GM23338 (cell line): ENCODE results near the gene SFSWAP. TPM values are rescaled to one million over a fixed set of nuclear protein-coding genes. Genes with fewer than 3 reads are reported as not detected.

Experiments used
- ATAC-seq: fragments of 200-7000 bp; cut with Tn5 transposase; 3 replicates; pipeline ENCODE4 v1.9.1; 2020
- DNase-seq: peaks from one replicate; pipeline ENCODE4 v3.0.0-alpha.2; 2015; ENCODE audit warnings: low spot score
- H2AFZ ChIP-seq: fragments of 200-600 bp; sonication (generic); 2 replicates; pipeline ENCODE4 v1.8.0; 2016; ENCODE audit warnings: antibody characterized with exemption, mild to moderate bottlenecking, moderate library complexity
- H3F3A ChIP-seq: fragments of 200-600 bp; sonication (generic); replicated peaks from 2 replicates; pipeline ENCODE4 v1.8.0; 2017; ENCODE audit warnings: antibody characterized with exemption, mixed run types, low read depth
- H3K27ac ChIP-seq: fragments of 200-600 bp; sonication (generic); 2 replicates; pipeline ENCODE4 v1.6.1; 2016; ENCODE audit warnings: low read depth
- H3K27me3 ChIP-seq: fragments of 200-600 bp; sonication (generic); 2 replicates; pipeline ENCODE4 v1.8.0; 2016; ENCODE audit warnings: mild to moderate bottlenecking, mixed run types, moderate library complexity; ENCODE audit not compliant: insufficient read depth
- H3K36me3 ChIP-seq: fragments of 200-600 bp; sonication (generic); 2 replicates; pipeline ENCODE4 v1.8.0; 2016; ENCODE audit warnings: mild to moderate bottlenecking; ENCODE audit not compliant: insufficient read depth
- H3K4me1 ChIP-seq: fragments of 200-600 bp; sonication (generic); 2 replicates; pipeline ENCODE4 v1.8.0; 2016; ENCODE audit warnings: mild to moderate bottlenecking, moderate library complexity; ENCODE audit not compliant: insufficient read depth
- H3K4me2 ChIP-seq: fragments of 200-600 bp; sonication (generic); 2 replicates; pipeline ENCODE4 v1.7.1; 2017; ENCODE audit warnings: mixed run types
- H3K4me3 ChIP-seq: fragments of 200-600 bp; sonication (generic); 2 replicates; pipeline ENCODE4 v1.6.1; 2016; ENCODE audit warnings: mixed run types
- H3K79me2 ChIP-seq: fragments of 200-600 bp; sonication (generic); replicated peaks from 2 replicates; pipeline ENCODE4 v1.8.0; 2017; ENCODE audit warnings: mild to moderate bottlenecking; ENCODE audit not compliant: insufficient read depth
- H3K9me2 ChIP-seq: fragments of 200-600 bp; sonication (generic); 2 replicates; pipeline ENCODE4 v1.8.0; 2017; ENCODE audit not compliant: insufficient read depth
- H4K20me1 ChIP-seq: fragments of 200-600 bp; sonication (generic); replicated peaks from 2 replicates; pipeline ENCODE4 v1.8.0; 2017; ENCODE audit warnings: mild to moderate bottlenecking; ENCODE audit not compliant: insufficient read depth
- H3K27ac Mint-ChIP-seq: 2 replicates; pipeline ENCODE4 v1.8.0; 2020; ENCODE audit warnings: inconsistent platforms, mild to moderate bottlenecking, moderate library complexity, mixed read lengths
- H3K27me3 Mint-ChIP-seq: 3 replicates; pipeline ENCODE4 v1.8.0; 2022; ENCODE audit warnings: low read depth, mild to moderate bottlenecking, moderate library complexity, mixed read lengths, inconsistent platforms; ENCODE audit not compliant: insufficient read depth, poor library complexity
- H3K36me3 Mint-ChIP-seq: 3 replicates; pipeline ENCODE4 v1.8.0; 2021; ENCODE audit warnings: low read depth, mild to moderate bottlenecking, inconsistent platforms, moderate library complexity, mixed read lengths
- H3K4me1 Mint-ChIP-seq: 3 replicates; pipeline ENCODE4 v1.8.0; 2020; ENCODE audit warnings: mild to moderate bottlenecking, inconsistent platforms, mixed read lengths
- H3K4me3 Mint-ChIP-seq: 3 replicates; pipeline ENCODE4 v1.8.0; 2021; ENCODE audit warnings: moderate library complexity, mild to moderate bottlenecking, inconsistent platforms, mixed read lengths
- H3K9me3 Mint-ChIP-seq: 3 replicates; pipeline ENCODE4 v1.8.0; 2020; ENCODE audit warnings: moderate library complexity, mild to moderate bottlenecking, inconsistent platforms, mixed read lengths
- CREB1 ChIP-seq: fragments of 250-450 bp; sonication (Bioruptor Pico); IDR thresholded peaks from 2 replicates; pipeline ENCODE4 v1.5.0; 2020; ENCODE audit warnings: low read depth, mild to moderate bottlenecking, moderate library complexity
- ETS1 ChIP-seq: IDR thresholded peaks from 2 replicates; pipeline ENCODE4 v1.6.1; 2016; ENCODE audit warnings: antibody characterized with exemption
- EZH2 ChIP-seq: fragments of 200-600 bp; sonication (generic); IDR thresholded peaks from one replicate; pipeline ENCODE4 v1.8.0; 2017; ENCODE audit warnings: antibody characterized with exemption, mild to moderate bottlenecking, low read depth; ENCODE audit not compliant: unreplicated experiment
- EZH2phosphoT487 ChIP-seq: fragments of 200-600 bp; sonication (generic); IDR thresholded peaks from one replicate; pipeline ENCODE4 v1.8.1; 2018; ENCODE audit warnings: antibody characterized with exemption; ENCODE audit not compliant: unreplicated experiment
- JUNB ChIP-seq: IDR thresholded peaks from one replicate; pipeline ENCODE4 v1.6.1; 2016; ENCODE audit warnings: antibody characterized with exemption; ENCODE audit not compliant: unreplicated experiment
- NANOG ChIP-seq: IDR thresholded peaks from 2 replicates; pipeline ENCODE4 v1.6.1; 2016; ENCODE audit warnings: antibody characterized with exemption, borderline replicate concordance
- POLR2AphosphoS5 ChIP-seq: IDR thresholded peaks from 2 replicates; pipeline ENCODE4 v1.6.1; 2016; ENCODE audit warnings: antibody characterized with exemption, low read depth
- STAT1 ChIP-seq: IDR thresholded peaks from one replicate; pipeline ENCODE4 v1.6.1; 2016; ENCODE audit warnings: antibody characterized with exemption; ENCODE audit not compliant: unreplicated experiment
- ZNF114 ChIP-seq: fragments of 250-450 bp; sonication (Bioruptor Pico); IDR thresholded peaks from 2 replicates; pipeline ENCODE4 v1.5.0; 2020; ENCODE audit warnings: mild to moderate bottlenecking, moderate library complexity
- ZNF331 ChIP-seq: fragments of 250-450 bp; sonication (Bioruptor Pico); IDR thresholded peaks from 2 replicates; pipeline ENCODE4 v1.5.0; 2020; ENCODE audit warnings: low read depth, mild to moderate bottlenecking, moderate library complexity
- ZNF462 ChIP-seq: fragments of 250-450 bp; sonication (Bioruptor Pico); IDR thresholded peaks from 2 replicates; pipeline ENCODE4 v1.5.0; 2020; ENCODE audit warnings: mild to moderate bottlenecking, moderate library complexity
- polyA plus RNA-seq: library from polyadenylated mRNA; unstranded; fragments of >200 nt; fragmentation: Nextera tagmentation; extraction: Ambion mirVana; gene quantifications from 2 replicates; pipeline ENCODE4 v1.2.1, GENCODE V29; 2016
- total RNA-seq: library from RNA; depleted of rRNA; stranded (reverse); fragments of >200 nt; shearing (Covaris generic); gene quantifications from 2 replicates; pipeline ENCODE4 v1.2.3, GENCODE V29; 2014
- TF ChIP-seq, protein P1 (sequence below): IDR thresholded peaks from one replicate; pipeline ENCODE4 v1.6.1; 2018; ENCODE audit warnings: antibody characterized with exemption; ENCODE audit not compliant: unreplicated experiment
- TF ChIP-seq, protein P2 (sequence below), 2 experiments: fragments of 200-600 bp in 1 of 2; sonication (generic) in 1 of 2; conservative IDR thresholded peaks; 2 replicates each; pipeline versions ENCODE4 v1.5.1 to v1.6.1; 2016 to 2017; ENCODE audit warnings: antibody characterized with exemption in 2 of 2, low read depth in 2 of 2, mild to moderate bottlenecking in 2 of 2, moderate library complexity in 1 of 2

Gene SFSWAP
- total and polyA plus RNA-seq, 2 experiments from 2014 or later: 41.0 to 49.8 TPM

- H2AFZ ChIP-seq: no peak overlapping the region
- H3K27ac ChIP-seq: peak overlapping the region; percentile 79
- H3K79me2 ChIP-seq: no peaks in the 10 kb centered on the region
- Mint-ChIP-seq H3K4me3 (no peak overlapping the region; the same call in 2 of the 3 replicates), H3K4me1 (peaks cover 36% of the 10 kb centered on the region), H3K36me3 (peaks cover 72% of the 10 kb centered on the region), H3K27me3 (peaks cover 20% of the 10 kb centered on the region), H3K27ac (peak overlapping the region; percentile 49; the same call in 1 of the 2 replicates), H3K9me3 (no peaks in the 10 kb centered on the region; the same call in 2 of the 3 replicates)
- H3K27me3 ChIP-seq: no peaks in the 10 kb centered on the region
- H3K4me1 ChIP-seq: peaks cover 20% of the 10 kb centered on the region
- ATAC-seq (no peak), DNase-seq (no peak)
- H3K4me3 ChIP-seq: no peak overlapping the region
- no peak overlapping the region for H3K4me2 ChIP-seq
- H3K9me2 ChIP-seq: no peaks in the 10 kb centered on the region
- peaks cover 17% of the 10 kb centered on the region for H3F3A ChIP-seq
- TF ChIP-seq, protein P1, sequence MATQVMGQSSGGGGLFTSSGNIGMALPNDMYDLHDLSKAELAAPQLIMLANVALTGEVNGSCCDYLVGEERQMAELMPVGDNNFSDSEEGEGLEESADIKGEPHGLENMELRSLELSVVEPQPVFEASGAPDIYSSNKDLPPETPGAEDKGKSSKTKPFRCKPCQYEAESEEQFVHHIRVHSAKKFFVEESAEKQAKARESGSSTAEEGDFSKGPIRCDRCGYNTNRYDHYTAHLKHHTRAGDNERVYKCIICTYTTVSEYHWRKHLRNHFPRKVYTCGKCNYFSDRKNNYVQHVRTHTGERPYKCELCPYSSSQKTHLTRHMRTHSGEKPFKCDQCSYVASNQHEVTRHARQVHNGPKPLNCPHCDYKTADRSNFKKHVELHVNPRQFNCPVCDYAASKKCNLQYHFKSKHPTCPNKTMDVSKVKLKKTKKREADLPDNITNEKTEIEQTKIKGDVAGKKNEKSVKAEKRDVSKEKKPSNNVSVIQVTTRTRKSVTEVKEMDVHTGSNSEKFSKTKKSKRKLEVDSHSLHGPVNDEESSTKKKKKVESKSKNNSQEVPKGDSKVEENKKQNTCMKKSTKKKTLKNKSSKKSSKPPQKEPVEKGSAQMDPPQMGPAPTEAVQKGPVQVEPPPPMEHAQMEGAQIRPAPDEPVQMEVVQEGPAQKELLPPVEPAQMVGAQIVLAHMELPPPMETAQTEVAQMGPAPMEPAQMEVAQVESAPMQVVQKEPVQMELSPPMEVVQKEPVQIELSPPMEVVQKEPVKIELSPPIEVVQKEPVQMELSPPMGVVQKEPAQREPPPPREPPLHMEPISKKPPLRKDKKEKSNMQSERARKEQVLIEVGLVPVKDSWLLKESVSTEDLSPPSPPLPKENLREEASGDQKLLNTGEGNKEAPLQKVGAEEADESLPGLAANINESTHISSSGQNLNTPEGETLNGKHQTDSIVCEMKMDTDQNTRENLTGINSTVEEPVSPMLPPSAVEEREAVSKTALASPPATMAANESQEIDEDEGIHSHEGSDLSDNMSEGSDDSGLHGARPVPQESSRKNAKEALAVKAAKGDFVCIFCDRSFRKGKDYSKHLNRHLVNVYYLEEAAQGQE: no peak
- no peak for TF ChIP-seq POLR2AphosphoS5
- no peak for TF ChIP-seq EZH2
- TF ChIP-seq CREB1 (CRISPR knock-in tag): no peak
- TF ChIP-seq NANOG: no peak
- TF ChIP-seq ZNF331 (CRISPR knock-in tag): no peak
- no peak for TF ChIP-seq ZNF462 (CRISPR knock-in tag)
- TF ChIP-seq JUNB: no peak
- TF ChIP-seq, protein P2, sequence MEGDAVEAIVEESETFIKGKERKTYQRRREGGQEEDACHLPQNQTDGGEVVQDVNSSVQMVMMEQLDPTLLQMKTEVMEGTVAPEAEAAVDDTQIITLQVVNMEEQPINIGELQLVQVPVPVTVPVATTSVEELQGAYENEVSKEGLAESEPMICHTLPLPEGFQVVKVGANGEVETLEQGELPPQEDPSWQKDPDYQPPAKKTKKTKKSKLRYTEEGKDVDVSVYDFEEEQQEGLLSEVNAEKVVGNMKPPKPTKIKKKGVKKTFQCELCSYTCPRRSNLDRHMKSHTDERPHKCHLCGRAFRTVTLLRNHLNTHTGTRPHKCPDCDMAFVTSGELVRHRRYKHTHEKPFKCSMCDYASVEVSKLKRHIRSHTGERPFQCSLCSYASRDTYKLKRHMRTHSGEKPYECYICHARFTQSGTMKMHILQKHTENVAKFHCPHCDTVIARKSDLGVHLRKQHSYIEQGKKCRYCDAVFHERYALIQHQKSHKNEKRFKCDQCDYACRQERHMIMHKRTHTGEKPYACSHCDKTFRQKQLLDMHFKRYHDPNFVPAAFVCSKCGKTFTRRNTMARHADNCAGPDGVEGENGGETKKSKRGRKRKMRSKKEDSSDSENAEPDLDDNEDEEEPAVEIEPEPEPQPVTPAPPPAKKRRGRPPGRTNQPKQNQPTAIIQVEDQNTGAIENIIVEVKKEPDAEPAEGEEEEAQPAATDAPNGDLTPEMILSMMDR (conservative IDR thresholded peaks at IDR 0.05; ENCODE audit: low read depth in 2 of 2): no peak
- no peak for TF ChIP-seq STAT1
- no peak for TF ChIP-seq EZH2phosphoT487
- no peak for TF ChIP-seq ZNF114 (CRISPR knock-in tag)
- no peak for TF ChIP-seq ETS1
- H4K20me1 ChIP-seq: no peaks in the 10 kb centered on the region; the same call in 1 of the 2 replicates
- H3K36me3 ChIP-seq: peaks cover 5% of the 10 kb centered on the region
These were observed 83.2 kb downstream of the SFSWAP start for GRCh38 chr12:131794061-131794460.
